Activated naive CD4-positive, alpha-beta T cell (primary cell): ENCODE measurements around the gene PIK3CA.
"Not testable (repeated sequence)": the region's sequence is repeated elsewhere in the genome, so short reads cannot be mapped to it uniquely, and the experiment has no call there.

Experiments used
- DNase-seq, 4 experiments: peaks; one replicate each; lab custom pipeline; 2025; lab: John Stamatoyannopoulos, UW

PIK3CA gene

GRCh38 chr3:179196700-179197099 lies 48.5 kb downstream of the PIK3CA start:
- DNase-seq = no peak

GRCh38 chr3:179200790-179201189 lies 52.6 kb downstream of the PIK3CA start:
- DNase-seq = no peak

- not testable (repeated sequence) for DNase-seq
Measured at GRCh38 chr3:179215550-179215949, 67.4 kb downstream of the PIK3CA start.

- DNase-seq = not testable (repeated sequence)
Measured at GRCh38 chr3:179218213-179218612, 70.1 kb downstream of the PIK3CA start.

- DNase-seq = no peak
Measured at GRCh38 chr3:179223548-179223947, 75.4 kb downstream of the PIK3CA start.

GRCh38 chr3:179224584-179224983 lies 76.4 kb downstream of the PIK3CA start:
- DNase-seq = no peak

- no peak for DNase-seq
Measured at GRCh38 chr3:179227349-179227748, 79.2 kb downstream of the PIK3CA start.

- no peak for DNase-seq
Measured at GRCh38 chr3:179229177-179229576, 81.0 kb downstream of the PIK3CA start.

GRCh38 chr3:179233043-179233442 lies 84.9 kb downstream of the PIK3CA start:
- no peak for DNase-seq

GRCh38 chr3:179234199-179234598 lies 86.0 kb downstream of the PIK3CA start:
- no peak for DNase-seq

- DNase-seq = no peak
Measured at GRCh38 chr3:179236669-179237301, 88.6 kb downstream of the PIK3CA start.

GRCh38 chr3:179240299-179240698 lies 92.1 kb downstream of the PIK3CA start:
- not testable (repeated sequence) for DNase-seq

- DNase-seq = not testable (repeated sequence)
Measured at GRCh38 chr3:179242859-179243258, 94.7 kb downstream of the PIK3CA start.

GRCh38 chr3:179244878-179245277 lies 96.7 kb downstream of the PIK3CA start:
- no peak for DNase-seq

- DNase-seq = no peak
Measured at GRCh38 chr3:179247289-179248015, 99.3 kb downstream of the PIK3CA start.

GRCh38 chr3:179250803-179251476 lies 102.8 kb downstream of the PIK3CA start, which contains the start of gene KCNMB3:
Gene KCNMB3 (minus strand): TSS chr3:179251114. CDS start chr3:179250990, 124 bp downstream.
- DNase-seq = no peak

- DNase-seq = no peak
Measured at GRCh38 chr3:179256813-179257212, 108.7 kb downstream of the PIK3CA start.

- DNase-seq = not testable (repeated sequence)
Measured at GRCh38 chr3:179257742-179258141, 109.6 kb downstream of the PIK3CA start.

- no peak for DNase-seq
Measured at GRCh38 chr3:179258820-179259219, 110.7 kb downstream of the PIK3CA start.

GRCh38 chr3:179259959-179260756 lies 112.0 kb downstream of the PIK3CA start:
- not testable (repeated sequence) for DNase-seq

GRCh38 chr3:179260949-179261765 lies 113.0 kb downstream of the PIK3CA start:
- peak in 3 of 4 experiments; percentile 13 to 63 (median 16) for DNase-seq
